GM12892 (cell line): ENCODE data around the gene PKP3.

ENCODE experiments used
- POLR2A ChIP-seq: IDR thresholded peaks from 2 replicates; pipeline ENCODE4 v1.6.1; 2011; ENCODE audit warnings: low read depth, low read length, control low read depth
- POLR2AphosphoS5 ChIP-seq: IDR thresholded peaks from 2 replicates; pipeline ENCODE4 v1.6.1; 2011; ENCODE audit warnings: low read depth, low read length, control low read depth

DNA sequence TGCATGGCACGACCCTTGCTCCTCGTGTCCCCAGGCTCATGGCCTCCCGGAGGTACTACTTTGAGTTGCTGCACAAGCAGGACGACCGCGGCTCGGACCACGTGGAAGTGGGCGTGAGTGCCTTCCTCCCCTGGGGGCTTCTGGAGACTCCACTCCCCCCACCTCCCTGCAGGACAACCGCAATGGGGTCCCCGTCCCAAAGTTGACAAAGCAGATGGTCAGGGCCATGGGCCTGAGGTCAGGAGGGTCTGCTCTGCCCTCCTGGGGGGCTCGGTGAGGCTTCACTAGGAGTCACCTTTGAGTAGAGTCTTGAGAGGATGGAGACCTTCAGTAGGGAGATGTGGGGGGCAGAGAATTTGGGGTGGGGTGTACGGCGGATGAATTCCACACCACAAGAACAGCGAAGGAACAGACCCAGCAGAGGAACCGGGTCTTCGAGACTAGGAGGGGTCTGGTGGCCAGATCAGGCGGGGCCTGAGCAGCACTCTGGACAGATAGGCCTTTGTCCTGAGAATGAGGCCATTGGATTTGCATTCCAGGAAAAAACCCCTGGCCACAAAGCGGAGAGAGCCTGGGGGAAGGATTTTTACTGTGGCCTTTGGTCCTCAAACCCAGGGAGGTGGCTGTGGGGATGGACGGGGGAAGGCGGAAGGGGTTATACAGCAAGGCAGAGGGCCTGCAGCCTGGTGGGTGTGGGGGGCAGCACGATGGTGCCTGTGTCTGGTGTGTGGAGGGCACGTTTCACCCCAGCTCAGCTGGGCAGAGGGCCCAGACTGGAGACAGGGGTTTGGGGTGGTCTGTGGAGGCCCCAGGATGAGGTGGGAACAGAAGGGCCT lies 20.1 kb upstream of the PKP3 start:
- TF ChIP-seq POLR2AphosphoS5 (no peak), POLR2A (no peak)
